HG02610 (cell line): ENCODE data around the gene TMEM25.
"Not testable (repeated sequence)": the region's sequence is repeated elsewhere in the genome, so short reads cannot be mapped to it uniquely, and the experiment has no call there.

ENCODE experiments used
- ATAC-seq: cut with Tn5 transposase; IDR thresholded peaks from one replicate; pipeline ENCODE4 v1.9.1; 2021; ENCODE audit warnings: mild to moderate bottlenecking, moderate library complexity; ENCODE audit not compliant: unreplicated experiment

TMEM25 gene

GRCh38 chr11:118531597-118532084 is 649 bp downstream of the TMEM25 start:
- no peak for ATAC-seq

GRCh38 chr11:118532091-118532490 is 1.1 kb downstream of the TMEM25 start:
- ATAC-seq = no peak

- ATAC-seq = no peak
Observed at GRCh38 chr11:118532852-118533768, 2.1 kb downstream of the TMEM25 start.

GRCh38 chr11:118533769-118534729 is 3.1 kb downstream of the TMEM25 start:
- no peak for ATAC-seq

- no peak for ATAC-seq
Observed at GRCh38 chr11:118535261-118535660, 4.3 kb downstream of the TMEM25 start.

- ATAC-seq = no peak
Observed at GRCh38 chr11:118536726-118537125, 5.7 kb downstream of the TMEM25 start.

- ATAC-seq = no peak
Observed at GRCh38 chr11:118537409-118537980, 6.5 kb downstream of the TMEM25 start.

- ATAC-seq = no peak
Observed at GRCh38 chr11:118544010-118544646, 13.1 kb downstream of the TMEM25 start.

- ATAC-seq = no peak
Observed at GRCh38 chr11:118544647-118545010, 13.6 kb downstream of the TMEM25 start.

- ATAC-seq = no peak
Observed at GRCh38 chr11:118545533-118545932, 14.5 kb downstream of the TMEM25 start.

- no peak for ATAC-seq
Observed at GRCh38 chr11:118547132-118547531, 16.1 kb downstream of the TMEM25 start.

GRCh38 chr11:118552341-118552740 is 21.3 kb downstream of the TMEM25 start:
- no peak for ATAC-seq

- ATAC-seq = no peak
Observed at GRCh38 chr11:118560806-118561205, 29.8 kb downstream of the TMEM25 start.

- no peak for ATAC-seq
Observed at GRCh38 chr11:118565051-118565450, 34.1 kb downstream of the TMEM25 start.

- ATAC-seq = no peak
Observed at GRCh38 chr11:118569670-118570069, 38.7 kb downstream of the TMEM25 start.

- ATAC-seq = no peak
Observed at GRCh38 chr11:118570787-118571186, 39.8 kb downstream of the TMEM25 start.

GRCh38 chr11:118571701-118572060 is 40.7 kb downstream of the TMEM25 start:
- not testable (repeated sequence) for ATAC-seq

- peak; percentile 66 for ATAC-seq
Observed at GRCh38 chr11:118572061-118572980, 41.3 kb downstream of the TMEM25 start, which contains the start of gene ARCN1. ARCN1 (plus strand) TSS chr11:118572409; CDS start chr11:118572548, 139 bp downstream.

- peak; percentile 29 for ATAC-seq
Observed at GRCh38 chr11:118572981-118573550, 42.1 kb downstream of the TMEM25 start.
